ENCODE measurements around the gene DCP1A. TPM values are rescaled to one million over a fixed set of nuclear protein-coding genes. Genes with fewer than 3 reads are reported as not detected.
"Not testable (repeated sequence)": the region's sequence is repeated elsewhere in the genome, so short reads cannot be mapped to it uniquely, and the experiment has no call there.

Gene DCP1A
- total RNA-seq, 1 donor = 19.9 TPM

GRCh38 chr3:53273146-53273670 is 74.1 kb downstream of the DCP1A start:
- no peak overlapping the region for H3K4me3 ChIP-seq (ENCODE audit: low read depth, low read length)
- TF ChIP-seq, protein P1, sequence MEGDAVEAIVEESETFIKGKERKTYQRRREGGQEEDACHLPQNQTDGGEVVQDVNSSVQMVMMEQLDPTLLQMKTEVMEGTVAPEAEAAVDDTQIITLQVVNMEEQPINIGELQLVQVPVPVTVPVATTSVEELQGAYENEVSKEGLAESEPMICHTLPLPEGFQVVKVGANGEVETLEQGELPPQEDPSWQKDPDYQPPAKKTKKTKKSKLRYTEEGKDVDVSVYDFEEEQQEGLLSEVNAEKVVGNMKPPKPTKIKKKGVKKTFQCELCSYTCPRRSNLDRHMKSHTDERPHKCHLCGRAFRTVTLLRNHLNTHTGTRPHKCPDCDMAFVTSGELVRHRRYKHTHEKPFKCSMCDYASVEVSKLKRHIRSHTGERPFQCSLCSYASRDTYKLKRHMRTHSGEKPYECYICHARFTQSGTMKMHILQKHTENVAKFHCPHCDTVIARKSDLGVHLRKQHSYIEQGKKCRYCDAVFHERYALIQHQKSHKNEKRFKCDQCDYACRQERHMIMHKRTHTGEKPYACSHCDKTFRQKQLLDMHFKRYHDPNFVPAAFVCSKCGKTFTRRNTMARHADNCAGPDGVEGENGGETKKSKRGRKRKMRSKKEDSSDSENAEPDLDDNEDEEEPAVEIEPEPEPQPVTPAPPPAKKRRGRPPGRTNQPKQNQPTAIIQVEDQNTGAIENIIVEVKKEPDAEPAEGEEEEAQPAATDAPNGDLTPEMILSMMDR (IDR thresholded peaks at IDR 0.05; ENCODE audit: insufficient read depth, low read depth, low read length) = no peak
- DNase-seq (ENCODE audit: low read depth) = no peak

- peak; percentile 98 for DNase-seq (ENCODE audit: low read depth)
- TF ChIP-seq, protein P1 (IDR thresholded peaks at IDR 0.05; ENCODE audit: insufficient read depth, low read depth, low read length) = no peak
- H3K4me3 ChIP-seq (ENCODE audit: low read depth, low read length) = no peak overlapping the region
Observed at GRCh38 chr3:53269888-53270880, 77.2 kb downstream of the DCP1A start.

DNA sequence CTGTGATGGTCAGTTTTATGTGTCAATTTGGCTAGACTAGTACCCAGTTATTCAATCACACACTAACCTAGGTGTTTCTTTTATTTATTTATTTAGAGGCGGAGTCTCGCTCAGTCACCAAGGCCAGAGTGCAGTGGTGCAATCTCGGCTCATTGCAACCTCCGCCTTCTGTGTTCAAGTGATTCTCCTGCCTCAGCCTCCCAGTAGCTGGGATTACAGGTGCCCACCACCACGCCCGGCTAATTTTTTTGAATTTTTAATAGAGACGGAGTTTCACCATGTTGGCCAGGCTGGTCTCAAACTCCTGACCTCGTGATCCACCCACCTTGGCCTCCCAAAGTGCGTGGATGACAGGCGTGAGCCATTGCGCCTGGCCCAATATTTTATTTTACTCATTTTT is 78.2 kb downstream of the DCP1A start:
- DNase-seq (ENCODE audit: low read depth) = not testable (repeated sequence)

DNA sequence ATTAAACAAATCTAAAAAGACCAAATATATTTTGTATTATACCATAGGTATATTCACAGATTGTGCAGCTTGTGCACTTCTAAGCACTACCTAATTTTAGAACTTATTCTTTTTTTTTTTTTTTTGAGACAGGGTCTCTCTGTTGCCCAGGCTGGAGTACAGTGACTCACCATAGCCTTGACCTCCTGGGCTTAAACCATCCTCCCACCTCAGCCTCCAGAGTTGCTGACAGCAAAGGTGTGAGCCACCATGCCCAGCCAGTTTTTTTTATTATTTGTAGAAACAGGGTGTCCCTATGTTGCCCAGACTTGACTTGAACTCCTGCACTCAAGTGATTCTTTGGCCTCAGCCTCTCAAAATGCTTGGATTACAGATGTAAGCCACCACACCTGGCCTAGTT is 79.6 kb downstream of the DCP1A start:
- no peak overlapping the region for H3K4me3 ChIP-seq (ENCODE audit: low read depth, low read length)
- no peak for DNase-seq (ENCODE audit: low read depth)
- TF ChIP-seq, protein P1 (IDR thresholded peaks at IDR 0.05; ENCODE audit: insufficient read depth, low read depth, low read length) = no peak

More for the DNA sequence above, 78.2 kb downstream of the DCP1A start:
- not testable (repeated sequence) for H3K4me3 ChIP-seq (ENCODE audit: low read depth, low read length)

- DNase-seq (ENCODE audit: low read depth) = no peak
- no peak overlapping the region for H3K4me3 ChIP-seq (ENCODE audit: low read depth, low read length)
- TF ChIP-seq, protein P1 (IDR thresholded peaks at IDR 0.05; ENCODE audit: insufficient read depth, low read depth, low read length) = no peak
Observed at GRCh38 chr3:53264718-53265117, 82.6 kb downstream of the DCP1A start.

- DNase-seq (ENCODE audit: low read depth) = no peak
- H3K4me3 ChIP-seq (ENCODE audit: low read depth, low read length) = no peak overlapping the region
- TF ChIP-seq, protein P1 (IDR thresholded peaks at IDR 0.05; ENCODE audit: insufficient read depth, low read depth, low read length) = no peak
Observed at GRCh38 chr3:53263907-53264306, 83.4 kb downstream of the DCP1A start.

DNA sequence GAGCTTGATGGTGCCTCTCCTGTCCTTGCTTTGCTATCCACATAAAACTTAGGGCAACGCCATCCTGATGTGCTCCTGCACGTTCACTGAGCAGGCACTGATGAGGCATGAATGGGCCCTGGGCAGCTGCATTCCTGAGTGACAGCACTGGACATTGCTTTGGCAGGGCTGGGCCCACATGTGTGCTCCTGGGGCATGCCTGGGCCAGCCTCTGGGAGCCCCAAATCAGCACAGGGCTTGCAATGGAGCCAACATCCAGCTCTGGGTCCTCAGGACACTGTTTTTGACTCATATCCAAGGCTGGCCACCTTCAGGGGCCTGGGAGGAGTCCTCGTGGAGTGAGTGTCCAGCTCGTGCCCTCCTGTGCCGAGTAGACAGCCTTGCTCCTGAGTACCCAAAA is 85.6 kb downstream of the DCP1A start:
- DNase-seq (ENCODE audit: low read depth) = no peak
- H3K4me3 ChIP-seq (ENCODE audit: low read depth, low read length) = no peak overlapping the region
- TF ChIP-seq, protein P1 (IDR thresholded peaks at IDR 0.05; ENCODE audit: insufficient read depth, low read depth, low read length) = no peak
